ENCODE measurements around the gene OGA. TPM values are rescaled to one million over a fixed set of nuclear protein-coding genes. Genes with fewer than 3 reads are reported as not detected.

OGA gene
- total and polyA plus RNA-seq, 2 donors (not counting 1 experiment from before 2014, with no cell fraction given): 128 to 418 TPM

DNA sequence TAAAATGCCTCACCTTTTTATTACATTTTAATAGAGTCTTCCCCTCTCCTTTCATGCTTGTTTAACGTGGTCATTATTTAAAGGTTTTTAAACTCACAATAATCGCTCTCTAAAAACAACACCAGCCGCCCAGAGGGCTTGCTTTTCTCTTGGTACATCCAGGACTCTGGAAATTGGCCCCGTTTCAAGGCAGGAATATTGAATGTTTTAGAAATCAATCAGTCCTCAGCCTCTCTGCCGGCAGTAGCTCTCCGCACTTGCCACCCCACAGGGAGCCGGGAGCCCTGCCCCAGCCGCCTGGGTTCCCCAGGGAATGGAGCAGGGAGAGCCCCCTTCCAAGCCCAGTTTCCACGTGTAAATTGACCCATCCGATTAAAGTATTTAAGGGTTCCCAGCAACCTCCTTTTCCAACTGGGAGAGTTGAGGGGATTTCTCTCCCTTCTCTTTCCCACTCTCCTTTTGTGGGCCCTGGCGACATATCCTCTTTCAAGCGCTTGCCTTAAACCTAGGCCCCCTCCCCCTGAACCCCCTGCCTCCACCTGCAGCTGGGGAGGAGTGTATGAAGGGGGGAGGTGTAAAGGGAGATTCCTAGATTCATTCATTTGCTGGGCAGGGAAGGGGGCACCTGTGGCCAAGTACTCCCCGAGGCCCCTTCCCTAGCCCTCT, 44.2 kb downstream of the OGA start:
- WGBS (ENCODE audit: insufficient coverage): 25% methylated on average over 3 of the region's 13 CpGs
- Mint-ChIP-seq H3K4me3 (peak overlapping the region; percentile 77), H3K4me1 (peaks cover 37% of the 10 kb centered on the region), H3K9me3 (ENCODE audit: insufficient read depth) (no peaks in the 10 kb centered on the region), H3K27me3 (peaks cover 63% of the 10 kb centered on the region), H3K27ac (no peak overlapping the region)
- Histone ChIP-seq H3K27ac (ENCODE audit: low read length in 2 of 2) (no peak overlapping the region), H3K9me3 (ENCODE audit: control extremely low read depth in 1 of 3, control insufficient read depth in 2 of 3, insufficient read depth in 1 of 3, low read length in 2 of 3) (peaks cover 0 to 17% (median 0%) of the 10 kb centered on the region in 3 donors), H3K9ac (ENCODE audit: low read length) (no peak overlapping the region), H3K36me3 (replicated peaks in 1 of 2; ENCODE audit: control extremely low read depth in 1 of 2, control insufficient read depth in 1 of 2, extremely low read depth in 1 of 2, insufficient read depth in 2 of 2, low read length in 1 of 2) (no peaks in the 10 kb centered on the region), H3K79me2 (ENCODE audit: control insufficient read depth, insufficient read depth, low read length) (peaks cover 1% of the 10 kb centered on the region), H3K4me3 (ENCODE audit: control extremely low read depth in 1 of 5, extremely low read depth in 1 of 5, insufficient read depth in 1 of 5, low read depth in 2 of 5, low read length in 4 of 5) (no peak overlapping the region), H2AFZ (ENCODE audit: insufficient read depth, low read depth, low read length, poor library complexity, severe bottlenecking) (peak overlapping the region; percentile 3), H4K20me1 (ENCODE audit: control insufficient read depth, insufficient read depth, low read length, poor library complexity, severe bottlenecking) (peaks cover 22% of the 10 kb centered on the region), H3K4me2 (replicated peaks; ENCODE audit: low read depth, low read length, poor library complexity, severe bottlenecking) (peak overlapping the region; percentile 69), H3K27me3 (replicated peaks in 1 of 4; ENCODE audit: control extremely low read depth in 1 of 4, control insufficient read depth in 3 of 4, insufficient read depth in 4 of 4, low read length in 3 of 4) (peaks cover 0 to 79% (median 46%) of the 10 kb centered on the region in 4 experiments), H3K4me1 (ENCODE audit: control insufficient read depth in 2 of 2, insufficient read depth in 2 of 2, low read length in 2 of 2) (peaks cover 33 to 38% of the 10 kb centered on the region in 2 donors)
- TF ChIP-seq CTCF (IDR thresholded peaks at IDR 0.05) (no peak), EZH2 (IDR thresholded peaks at IDR 0.05; ENCODE audit: borderline replicate concordance, insufficient read depth, low read depth, low read length, poor library complexity, severe bottlenecking) (no peak)
- no peak for ATAC-seq (ENCODE audit: low read depth)
- ChIA-PET POLR2A (interaction anchor here (0.7 kb wide), 1 partner anchor 712 kb away, joined by 3 read pairs; no protein-coding TSS in a partner anchor), CTCF (interaction anchor here (0.6 to 3.6 kb wide), 2 partner anchors 8 to 16 kb away, joined by 4 to 20 read pairs; partner anchors contain the start of gene NPM3)
- peak; percentile 31 for DNase-seq
- intact Hi-C loops (cut with micrococcal nuclease): no loop called here

All from B cell (primary cell).